Measurements from ENCODE around the gene TPPP2.
"Not testable (repeated sequence)": the region's sequence is repeated elsewhere in the genome, so short reads cannot be mapped to it uniquely, and the experiment has no call there.

TPPP2 gene

GRCh38 chr14:21039585-21040369 is 9.8 kb downstream of the TPPP2 start:
- DNase-seq, result peak; percentile 54

- DNase-seq, result no peak
Measured at GRCh38 chr14:21040370-21040925, 10.4 kb downstream of the TPPP2 start.

DNA sequence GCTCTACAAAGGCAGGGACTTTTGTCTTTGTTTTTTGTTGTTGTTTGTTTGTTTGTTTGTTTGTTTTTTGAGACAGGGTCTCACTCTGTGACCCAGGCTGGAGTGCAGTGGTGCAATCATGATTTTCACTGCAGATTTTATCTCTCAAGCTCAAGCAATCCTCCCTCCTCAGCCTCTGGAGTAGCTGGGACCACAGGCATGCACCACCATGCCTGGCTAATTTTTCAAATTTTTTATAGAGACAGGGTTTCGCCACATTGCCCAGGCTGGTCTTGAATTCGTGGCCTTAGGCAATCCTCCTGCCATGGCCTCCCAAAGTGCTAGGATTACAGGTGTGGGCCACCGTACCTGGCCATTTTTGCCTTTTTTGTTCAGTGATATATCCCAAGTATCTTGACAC is 10.9 kb downstream of the TPPP2 start:
- not testable (repeated sequence) for DNase-seq

DNA sequence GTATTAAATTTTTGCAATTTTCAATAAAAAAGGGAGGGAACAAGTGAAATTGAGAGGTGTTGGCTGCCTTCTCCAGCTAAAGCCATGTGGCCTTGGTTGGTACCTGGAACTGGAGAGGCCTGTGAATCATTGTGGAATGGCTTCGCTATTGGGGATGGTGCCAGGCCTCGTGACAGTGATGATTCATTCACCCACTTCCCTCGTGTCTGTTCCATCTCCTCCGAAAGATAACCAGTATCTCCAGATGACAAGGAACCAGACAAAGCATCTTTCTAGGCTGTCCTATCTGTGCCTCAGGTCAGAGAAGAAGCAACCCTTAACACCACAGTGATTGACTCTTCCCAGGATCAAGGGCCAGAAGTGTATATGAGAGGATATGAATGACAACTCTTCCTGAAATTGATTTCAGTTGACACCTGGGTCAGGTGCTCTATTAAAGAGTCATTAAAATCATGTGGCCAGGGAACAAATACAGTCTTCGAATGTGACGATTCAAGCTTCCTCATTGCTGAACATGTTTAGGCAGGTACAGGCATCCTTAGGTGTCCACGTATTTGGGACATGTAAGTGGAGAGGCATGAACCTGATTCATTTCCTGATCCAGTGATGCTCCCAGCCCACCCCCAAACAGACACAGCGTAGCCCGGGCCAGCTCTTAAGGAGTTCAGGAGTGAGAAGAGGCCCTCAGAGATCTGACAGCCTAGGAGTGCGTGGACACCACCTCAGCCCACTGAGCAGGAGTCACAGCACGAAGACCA is 11.8 kb downstream of the TPPP2 start, which contains the start of gene RNASE7:
Gene RNASE7 (plus strand): TSS at position 687 of the 758 bp plus-strand sequence. CDS start 631 bp downstream, outside the sequence.
- DNase-seq, result no peak

DNA sequence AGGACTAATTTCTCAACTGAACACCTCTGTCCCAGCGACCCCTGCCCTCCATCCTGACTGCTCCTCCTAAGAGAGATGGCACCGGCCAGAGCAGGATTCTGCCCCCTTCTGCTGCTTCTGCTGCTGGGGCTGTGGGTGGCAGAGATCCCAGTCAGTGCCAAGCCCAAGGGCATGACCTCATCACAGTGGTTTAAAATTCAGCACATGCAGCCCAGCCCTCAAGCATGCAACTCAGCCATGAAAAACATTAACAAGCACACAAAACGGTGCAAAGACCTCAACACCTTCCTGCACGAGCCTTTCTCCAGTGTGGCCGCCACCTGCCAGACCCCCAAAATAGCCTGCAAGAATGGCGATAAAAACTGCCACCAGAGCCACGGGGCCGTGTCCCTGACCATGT is 12.9 kb downstream of the TPPP2 start:
- DNase-seq, result no peak

GRCh38 chr14:21043387-21043973 is 13.5 kb downstream of the TPPP2 start:
- DNase-seq, result no peak

DNA sequence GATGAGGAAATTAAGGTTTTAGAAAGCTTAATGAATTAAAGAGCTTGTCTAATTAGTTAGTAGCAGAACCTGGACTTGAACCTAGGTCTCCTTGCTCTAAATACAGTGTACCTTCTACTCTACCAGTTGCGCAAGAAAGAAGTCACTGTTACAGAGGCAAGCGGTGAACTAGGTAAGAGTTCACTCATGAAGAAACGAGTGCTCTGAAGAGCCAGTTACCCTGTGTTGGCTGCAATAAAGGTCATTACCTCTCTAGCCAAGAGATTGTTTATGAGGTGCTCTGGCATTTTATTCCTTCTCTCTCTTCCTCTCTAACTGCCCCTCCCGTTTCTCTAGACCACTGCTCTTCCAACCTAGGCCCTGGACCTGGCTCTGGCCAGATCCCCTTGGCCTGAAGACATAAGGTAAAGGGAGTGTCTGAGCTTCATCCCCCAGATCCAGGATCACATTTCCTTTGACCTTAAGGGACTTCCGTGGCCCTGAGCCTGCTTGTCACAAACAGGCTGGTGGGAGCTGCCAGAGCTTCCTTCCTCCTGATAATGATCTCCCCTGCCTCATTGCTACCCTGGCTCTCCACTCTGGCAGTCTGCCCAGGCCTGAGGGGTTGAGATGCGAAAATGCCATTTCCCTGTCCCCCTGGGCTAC is 14.1 kb downstream of the TPPP2 start:
- DNase-seq, result peak; percentile 21

DNA sequence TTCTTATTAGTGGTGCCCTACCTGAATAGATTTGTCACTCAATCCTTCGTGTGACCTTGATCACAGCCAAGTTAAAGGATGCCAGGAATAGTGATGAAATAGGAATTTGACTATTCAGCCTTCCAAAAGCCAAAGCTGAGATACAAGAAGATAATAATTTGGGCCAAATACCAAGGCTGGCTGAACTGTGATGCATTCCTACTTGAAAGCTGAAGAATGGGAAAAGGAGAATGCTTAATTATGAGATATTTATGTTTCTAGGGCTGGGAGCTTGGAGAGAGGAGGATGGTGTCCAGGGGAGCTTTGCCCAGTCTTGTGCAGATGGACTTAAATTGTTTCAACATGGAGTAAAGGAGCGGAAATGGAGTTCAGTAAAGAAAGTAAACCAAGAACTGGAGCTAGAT is 17.4 kb downstream of the TPPP2 start:
- DNase-seq, result no peak

GRCh38 chr14:21048638-21049037 is 18.6 kb downstream of the TPPP2 start:
- DNase-seq, result no peak

DNA sequence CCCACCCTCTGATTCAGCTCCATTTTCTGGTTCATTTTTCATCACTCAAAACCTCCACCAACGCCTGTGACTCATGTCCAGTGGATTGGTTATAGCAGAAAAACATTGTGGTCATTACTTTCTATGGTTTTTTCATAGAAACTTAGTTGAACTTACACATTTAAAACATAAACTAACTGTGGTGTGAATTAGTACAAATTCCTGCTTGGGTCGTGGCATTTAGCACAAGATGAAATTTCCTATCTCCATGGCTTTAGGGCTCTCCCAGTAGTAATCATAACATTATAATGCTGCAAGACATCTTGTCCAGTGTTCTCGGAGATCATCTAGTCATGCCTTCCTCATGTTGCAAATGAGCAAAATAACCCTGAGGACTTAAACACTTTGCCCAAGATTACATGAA is 19.3 kb downstream of the TPPP2 start:
- no peak for DNase-seq

GRCh38 chr14:21050597-21050996 is 20.6 kb downstream of the TPPP2 start:
- DNase-seq, result no peak

GRCh38 chr14:21053184-21054122 is 23.4 kb downstream of the TPPP2 start:
- no peak for DNase-seq

- DNase-seq, result no peak
Measured at GRCh38 chr14:21054123-21054767, 24.2 kb downstream of the TPPP2 start.

DNA sequence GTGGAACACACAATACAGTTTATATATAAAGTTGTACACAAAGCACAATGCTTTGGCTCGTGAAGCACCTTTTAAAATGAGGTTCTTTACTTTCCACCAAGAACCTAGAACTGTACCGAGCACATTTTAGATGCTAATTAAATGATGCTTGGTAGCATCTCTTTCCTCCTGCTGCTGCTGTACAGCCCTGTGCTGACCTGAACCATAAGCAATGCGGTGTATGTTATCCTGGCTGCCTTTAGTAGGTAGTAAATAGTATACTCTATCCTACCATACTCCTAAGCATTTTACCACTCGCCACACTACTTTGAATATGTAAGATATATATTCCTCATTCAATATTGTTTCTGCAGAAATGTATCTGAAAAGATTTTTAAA is 24.7 kb downstream of the TPPP2 start:
- no peak for DNase-seq

- DNase-seq, result no peak
Measured at GRCh38 chr14:21055432-21056117, 25.6 kb downstream of the TPPP2 start.

DNA sequence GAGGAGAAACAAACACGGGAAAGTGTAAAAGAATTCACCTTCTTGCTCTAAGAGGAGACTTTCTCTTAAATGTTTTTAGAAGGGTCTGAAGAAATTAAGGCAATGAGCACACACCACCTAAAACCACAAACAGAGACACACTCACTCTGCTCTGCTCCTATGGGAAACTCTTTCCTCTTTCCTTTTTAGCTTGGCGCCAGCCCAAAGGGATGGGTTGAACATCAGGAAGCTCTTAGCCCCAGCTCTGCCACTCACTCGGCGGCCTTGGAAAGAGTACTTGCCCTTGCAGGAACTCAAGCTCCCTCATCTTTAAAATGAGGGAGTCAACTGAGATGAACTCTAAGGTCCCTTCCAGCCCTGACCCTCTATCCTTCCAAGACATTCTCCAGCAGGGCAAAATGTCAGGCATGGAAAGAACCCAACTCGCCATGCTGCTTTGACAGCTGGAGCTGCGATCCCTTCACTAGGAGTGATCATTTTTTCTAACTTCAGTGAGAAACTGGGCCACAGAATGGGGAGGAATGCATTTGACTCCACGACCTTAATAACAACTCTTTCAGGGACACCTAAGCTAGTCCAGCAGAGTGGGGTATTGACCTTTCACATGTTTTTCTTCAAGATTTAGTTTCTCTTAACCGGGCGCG is 26.6 kb downstream of the TPPP2 start:
- DNase-seq, result no peak

GRCh38 chr14:21057803-21058675 is 28.0 kb downstream of the TPPP2 start, which contains the start of gene RNASE8:
TSS of gene RNASE8 (plus strand) at chr14:21057822. CDS start at chr14:21057893, 71 bp downstream.
- DNase-seq, result no peak

DNA sequence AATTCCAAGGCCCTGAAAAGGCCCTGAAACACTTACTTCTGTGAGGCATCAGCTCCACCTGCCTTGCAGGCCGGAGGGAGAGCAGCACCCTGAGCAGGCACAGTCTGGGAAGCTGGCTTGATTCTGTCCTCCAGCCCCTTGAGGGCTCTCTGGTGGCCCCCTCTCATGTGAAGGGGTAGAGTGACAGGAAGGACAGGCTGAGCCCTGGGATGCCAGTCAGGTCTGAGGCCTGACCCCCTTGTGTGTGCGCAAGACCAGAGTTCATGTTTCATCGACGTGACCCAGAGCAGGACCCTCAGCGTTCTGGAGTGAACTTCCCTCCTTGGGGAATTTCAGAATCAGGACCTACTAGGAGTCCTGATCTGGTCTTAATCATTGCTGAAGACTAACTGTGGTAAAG is 28.9 kb downstream of the TPPP2 start:
- DNase-seq, result no peak
